Measurements from ENCODE around the gene SNRK.
A peak's percentile ranks its signal among the peaks of the same experiment; 100 is the strongest.

SNRK gene

DNA sequence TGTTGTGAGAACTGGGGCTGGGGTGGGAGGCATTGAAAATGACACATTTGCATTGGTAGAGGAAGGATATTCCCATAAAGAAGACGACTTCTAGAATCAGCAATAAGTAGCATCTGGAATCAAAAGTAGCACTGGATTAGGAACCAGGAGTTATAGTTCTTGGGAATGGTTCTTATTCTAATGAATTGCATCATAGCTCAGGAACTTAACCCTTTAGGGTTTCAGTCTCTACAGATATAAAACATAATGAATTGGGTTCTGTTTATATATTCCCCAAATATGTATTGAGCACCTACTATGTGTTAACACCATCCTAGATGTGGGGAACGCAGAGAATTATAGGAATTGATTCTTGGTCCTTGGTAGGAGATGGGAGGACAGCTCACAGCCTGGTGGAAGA is 16.3 kb upstream of the SNRK start:
- DNase-seq: no peak

DNA sequence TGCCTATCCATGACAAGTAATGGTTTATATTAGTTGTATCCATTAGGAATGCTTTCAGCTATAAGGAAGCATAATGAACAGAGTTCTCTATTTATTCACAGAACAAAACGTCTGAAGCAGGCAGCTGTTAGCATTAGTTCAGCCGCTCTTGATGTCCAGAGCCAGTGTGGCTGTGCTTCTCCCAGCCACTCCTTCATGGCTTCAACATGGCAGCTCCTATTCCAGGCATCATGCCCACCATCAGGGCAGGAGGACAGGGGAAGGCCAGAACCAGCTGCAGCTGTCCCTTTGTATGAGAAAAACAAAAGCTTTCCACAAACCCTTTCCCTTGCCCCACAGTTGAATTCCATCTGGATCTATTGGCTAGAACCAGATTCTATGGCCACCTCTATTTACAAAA is 12.9 kb upstream of the SNRK start:
- DNase-seq: no peak

DNA sequence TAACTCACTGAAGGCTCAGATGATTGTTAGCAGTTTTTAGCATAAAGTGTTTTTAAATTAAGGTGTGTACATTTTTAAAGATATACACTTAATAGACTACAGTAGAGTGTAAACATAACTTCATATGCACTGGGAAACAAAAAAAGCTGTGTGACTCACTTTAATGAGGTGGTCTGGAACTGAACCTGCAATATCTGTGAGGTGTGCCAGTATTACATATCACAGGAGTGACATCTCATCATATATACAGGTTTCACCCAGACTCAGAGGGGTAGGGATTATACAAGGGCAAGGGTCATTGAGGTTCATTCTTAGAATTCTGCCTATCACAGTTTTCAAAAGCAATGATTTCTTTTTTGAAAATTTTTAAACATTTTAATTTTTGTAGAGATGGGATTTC is 7.3 kb upstream of the SNRK start:
- DNase-seq: no peak

DNA sequence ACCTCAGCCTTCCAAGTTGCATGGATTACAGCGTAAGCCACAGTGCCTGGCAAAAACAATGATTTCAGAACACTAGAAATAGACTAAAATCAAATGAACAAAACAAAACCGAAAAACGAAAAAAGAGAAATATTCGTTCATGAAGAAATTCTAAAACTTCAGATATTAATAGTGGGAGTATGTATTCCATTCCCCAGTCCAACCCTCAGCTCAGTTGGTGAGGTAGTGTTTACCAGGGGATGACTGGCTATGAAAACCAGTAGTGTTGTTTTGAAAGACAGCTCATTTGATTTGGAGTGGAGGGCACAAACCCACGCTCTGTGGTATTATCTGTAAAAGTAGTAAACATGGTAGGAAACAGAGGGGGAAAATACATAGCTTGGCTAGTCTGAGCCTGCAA is 6.8 kb upstream of the SNRK start:
- DNase-seq: no peak

DNA sequence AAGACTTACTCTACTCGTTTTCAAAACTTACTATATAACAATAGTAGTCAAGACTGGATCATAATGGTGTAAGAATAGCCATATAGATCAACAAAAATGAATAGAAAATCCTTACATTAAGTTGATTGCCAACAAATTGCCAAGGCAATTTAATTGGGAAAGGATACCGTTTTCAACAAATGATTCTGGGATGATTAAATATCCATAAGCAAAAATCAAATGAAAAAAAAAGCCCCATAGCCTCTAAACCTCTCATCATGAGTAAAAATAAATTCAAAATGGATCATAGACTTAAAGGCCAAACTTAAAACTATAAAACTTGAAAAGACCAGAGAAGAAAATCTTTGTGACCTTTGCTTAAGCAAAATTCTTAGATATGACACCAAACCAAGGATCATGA is 5.3 kb upstream of the SNRK start:
- no peak for DNase-seq

DNA sequence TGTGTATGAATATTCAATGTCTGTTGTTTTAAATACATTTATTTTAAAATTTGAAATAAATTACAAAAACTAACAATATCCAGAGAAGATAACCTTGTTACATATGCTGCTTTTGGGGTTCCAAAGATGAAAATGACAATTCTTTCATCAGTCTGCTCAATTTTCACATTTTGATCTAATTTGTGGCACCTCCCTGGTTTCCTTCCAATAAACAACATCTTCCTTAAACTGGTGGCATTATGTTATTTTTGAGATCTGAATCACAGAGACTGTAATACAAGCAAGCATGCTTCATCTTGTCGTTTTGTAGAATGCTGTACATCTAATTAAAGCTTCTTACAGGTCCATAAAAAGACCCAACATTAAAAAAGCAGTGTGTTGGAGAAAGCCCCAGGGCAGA is 2.2 kb upstream of the SNRK start:
- DNase-seq: no peak

DNA sequence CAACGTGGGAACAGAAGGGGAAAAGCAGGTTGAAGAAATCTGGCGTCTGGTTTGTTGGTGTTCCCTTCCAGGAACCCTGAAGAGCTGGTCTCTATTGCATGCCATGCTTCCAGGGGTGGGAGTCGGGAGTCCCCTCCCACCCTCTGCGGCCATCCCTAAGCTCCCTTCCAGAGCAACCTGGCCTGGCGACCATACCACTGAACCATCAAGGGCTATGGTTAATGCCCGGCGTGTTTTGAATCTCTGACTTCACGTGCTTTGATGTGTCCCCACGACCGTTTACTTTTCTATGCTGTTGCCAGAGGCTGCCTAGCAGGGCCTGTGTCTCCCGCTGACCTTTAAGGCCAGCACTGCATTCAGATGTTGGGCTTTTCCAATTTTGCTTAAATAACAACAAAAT is 696 bp upstream of the SNRK start:
- DNase-seq: no peak

DNA sequence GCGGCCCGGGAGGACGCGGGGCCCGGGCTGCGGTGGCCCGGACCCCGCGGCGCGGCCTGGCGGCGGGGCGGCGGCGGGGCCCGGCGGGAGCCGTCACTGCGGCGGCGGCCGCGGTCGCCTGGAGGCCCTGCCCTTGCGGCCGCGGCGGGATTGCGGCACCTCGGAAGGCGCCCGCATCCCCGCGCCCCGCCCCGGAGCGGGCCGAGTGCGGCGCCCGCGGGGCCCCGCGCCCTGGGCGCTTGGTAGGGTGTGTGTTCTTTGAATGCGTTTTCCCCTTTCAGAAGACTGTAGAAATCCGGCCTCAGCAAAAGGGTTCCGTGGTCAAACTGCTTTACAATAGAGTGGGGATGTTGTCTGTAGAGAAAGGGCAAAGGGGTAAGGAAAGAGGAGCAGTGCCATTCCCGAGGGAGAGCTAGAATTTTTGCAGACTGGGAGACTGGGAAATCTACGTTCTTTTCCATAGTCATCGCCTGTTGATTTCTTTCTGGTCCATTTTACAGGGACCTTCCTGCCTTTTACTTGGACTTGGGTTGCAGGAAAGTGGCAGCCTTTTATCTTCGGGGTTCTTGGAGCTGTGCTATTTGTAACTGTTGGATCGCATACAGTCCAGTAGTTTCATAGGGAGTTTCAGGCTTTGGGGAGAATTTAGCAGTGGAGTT is 630 bp downstream of the SNRK start:
- peak; percentile 16 for DNase-seq

DNA sequence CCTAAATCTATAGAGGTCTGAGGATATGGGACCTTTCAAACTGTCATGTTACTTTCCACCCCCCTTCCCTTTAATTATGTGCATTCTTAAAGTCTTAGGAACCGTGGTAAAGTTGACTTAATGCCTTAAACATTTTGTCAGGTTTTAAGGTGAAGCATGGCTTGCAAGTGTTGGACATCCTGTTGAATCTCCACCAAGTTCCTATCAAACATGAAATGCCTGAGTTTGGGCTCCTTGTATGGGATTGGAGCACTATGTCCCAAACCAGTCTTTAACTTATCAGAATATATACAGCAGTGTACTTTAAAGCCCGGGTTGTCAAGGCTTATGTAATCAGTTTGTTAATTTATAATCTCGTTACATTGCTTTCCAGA is 1.1 kb downstream of the SNRK start:
- no peak for DNase-seq

DNA sequence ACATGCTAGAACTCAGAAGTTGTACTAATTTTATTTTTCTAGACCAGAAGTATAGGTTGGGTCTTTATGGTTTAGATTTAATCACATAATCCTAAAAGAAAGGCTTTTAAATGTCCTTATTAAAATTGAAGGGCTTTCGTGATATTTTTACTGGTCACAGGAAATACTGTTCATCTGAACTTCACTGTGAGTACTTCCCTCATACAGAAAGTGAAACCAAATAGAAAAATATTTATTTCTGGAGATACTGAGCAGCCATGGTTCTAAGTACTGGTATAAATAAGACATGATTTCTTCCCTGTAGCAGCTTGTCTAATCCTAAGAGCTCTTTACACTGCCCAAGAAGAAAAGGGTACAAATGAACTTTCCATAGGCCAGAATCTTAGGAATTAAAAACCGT is 2.0 kb downstream of the SNRK start:
- DNase-seq: no peak

DNA sequence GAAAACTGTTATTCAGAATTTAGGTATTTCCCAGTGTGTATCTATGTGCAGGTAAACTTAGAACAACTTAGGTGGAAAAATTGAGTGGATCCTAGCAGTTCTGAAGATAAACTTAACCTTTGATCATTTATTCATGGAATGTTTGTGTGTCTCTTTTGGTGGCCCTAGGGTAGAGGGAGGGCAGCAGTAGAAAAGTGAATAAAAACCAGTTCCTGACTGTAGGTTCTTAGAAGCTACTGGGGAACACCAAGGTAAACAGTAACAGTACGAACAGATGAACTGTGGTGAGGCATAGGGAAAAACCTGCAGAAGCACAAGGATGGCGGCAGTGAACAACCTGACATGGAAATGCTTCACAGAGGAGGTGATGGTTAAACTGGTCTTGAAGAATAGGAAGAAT is 2.5 kb downstream of the SNRK start:
- no peak for DNase-seq

DNA sequence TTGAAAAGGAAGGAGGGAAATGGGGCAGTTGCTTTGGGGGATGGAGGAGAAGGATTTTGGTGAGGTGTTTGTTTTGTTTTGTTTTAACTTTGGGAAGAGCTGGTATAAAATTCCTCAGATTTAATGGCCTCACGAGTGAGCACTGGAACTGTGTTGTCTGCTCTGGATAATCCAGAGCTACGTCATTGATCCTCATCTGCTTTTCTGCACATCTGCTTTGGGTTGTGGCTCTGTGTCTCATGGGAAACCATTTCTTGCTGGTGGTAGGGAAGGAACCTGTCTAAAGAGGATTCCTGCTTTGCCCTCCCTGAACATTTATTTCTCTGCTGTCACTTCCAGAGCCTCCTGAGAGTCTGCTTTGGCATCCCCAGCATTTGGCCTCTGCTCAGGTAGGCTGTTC is 3.1 kb downstream of the SNRK start:
- DNase-seq: no peak

DNA sequence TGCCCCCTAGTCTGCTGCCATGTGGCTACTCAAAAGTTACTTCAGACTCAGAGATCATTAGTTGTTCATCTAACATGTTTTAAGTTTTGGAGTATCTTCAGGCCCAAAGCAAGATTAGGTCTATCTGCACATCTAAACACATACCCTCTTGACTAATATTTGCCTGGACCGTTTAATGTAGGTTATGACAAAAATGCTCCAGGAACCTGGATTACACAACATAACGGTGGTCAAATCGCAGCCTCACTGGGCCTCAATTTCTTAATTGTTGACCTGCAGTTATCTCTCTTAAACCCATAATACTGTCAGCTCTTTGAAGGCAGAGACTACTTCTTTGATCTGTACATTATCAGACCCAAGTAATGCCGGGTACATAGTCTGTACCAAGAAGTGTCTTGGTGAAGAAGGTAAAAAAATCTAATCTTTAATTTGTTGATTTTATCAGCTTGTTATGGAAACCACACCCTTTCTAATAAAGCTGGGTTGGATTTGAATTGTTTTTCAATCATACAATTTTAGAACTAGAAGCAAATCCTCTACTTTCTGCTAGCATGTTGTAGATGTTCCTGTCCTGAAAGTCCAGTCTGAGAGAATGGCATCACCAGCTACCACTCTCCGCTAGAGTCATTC is 3.6 kb downstream of the SNRK start:
- DNase-seq: no peak

DNA sequence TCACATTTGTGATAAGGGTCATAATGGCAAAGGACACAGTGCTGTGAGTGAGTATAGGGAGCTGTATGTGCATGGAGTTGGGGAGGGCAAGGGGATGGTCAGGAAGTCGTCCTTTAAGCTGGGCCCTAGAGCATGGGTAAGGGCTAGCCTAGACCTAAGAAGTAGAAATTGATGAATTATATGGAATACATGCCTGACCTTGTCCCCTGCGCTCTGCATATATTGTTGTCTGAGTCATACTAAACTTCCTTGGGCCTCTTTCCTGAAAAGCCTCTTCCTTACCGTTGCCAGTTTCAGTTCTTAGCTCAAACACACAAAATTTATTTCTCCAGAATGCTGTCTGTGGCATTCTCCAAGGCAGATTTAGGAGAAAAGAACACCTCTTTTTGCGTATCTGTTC is 4.6 kb downstream of the SNRK start:
- DNase-seq: no peak

DNA sequence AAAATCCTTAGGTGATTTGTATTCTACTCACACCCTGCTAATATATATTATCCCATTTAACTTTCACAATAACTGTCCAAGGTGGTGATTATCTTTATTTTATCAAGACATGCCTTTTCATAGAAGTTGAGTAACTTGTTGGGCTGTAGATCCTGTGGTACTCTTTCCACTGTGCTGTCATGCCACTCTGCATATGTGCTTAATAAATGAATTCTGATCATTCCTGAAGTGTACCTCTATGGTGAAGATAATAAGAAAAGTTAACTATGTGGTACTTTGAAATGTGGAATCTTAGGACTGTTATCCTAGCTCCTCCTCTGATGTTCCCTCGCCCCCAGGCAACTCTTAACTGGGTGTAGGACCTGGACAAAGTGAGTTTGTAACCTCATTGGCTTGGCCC is 5.2 kb downstream of the SNRK start:
- DNase-seq: no peak

DNA sequence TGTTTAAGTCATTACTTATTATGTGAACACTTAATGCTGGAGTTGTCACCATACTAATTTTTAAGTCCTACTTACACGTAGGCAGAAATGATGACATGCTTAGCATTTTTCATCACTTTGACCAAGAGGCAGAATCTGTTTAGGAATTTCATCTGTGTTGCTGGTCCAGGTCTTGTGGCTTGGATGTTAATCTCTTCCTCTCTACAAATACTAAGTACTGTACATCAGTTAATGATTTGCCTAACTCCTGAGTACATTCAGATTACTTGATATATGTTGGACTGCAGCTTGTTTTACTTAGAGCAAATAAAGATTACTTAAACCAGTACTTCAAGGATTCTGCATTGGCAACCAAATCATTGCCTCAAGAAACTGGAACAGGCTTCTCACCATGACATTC is 8.6 kb downstream of the SNRK start:
- DNase-seq: no peak

DNA sequence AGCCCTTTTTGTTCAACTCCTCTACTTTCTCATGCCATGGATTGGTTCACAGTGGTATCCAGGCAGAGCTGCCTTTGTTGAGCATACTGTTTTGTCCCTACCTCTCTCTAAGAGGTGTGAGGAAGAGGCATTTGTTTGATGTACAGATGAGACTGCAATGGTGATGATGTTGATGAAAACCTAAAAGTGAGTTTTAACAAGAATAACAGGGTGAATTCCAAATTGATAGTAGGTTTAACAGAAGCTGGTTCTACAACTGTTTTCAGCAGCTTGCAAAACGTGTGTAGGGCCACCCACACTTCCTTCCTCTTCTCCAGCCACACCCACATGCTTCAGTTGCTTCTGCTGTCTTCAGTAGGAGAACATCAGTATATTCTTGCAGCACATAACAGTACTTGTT is 10.2 kb downstream of the SNRK start:
- DNase-seq: no peak

DNA sequence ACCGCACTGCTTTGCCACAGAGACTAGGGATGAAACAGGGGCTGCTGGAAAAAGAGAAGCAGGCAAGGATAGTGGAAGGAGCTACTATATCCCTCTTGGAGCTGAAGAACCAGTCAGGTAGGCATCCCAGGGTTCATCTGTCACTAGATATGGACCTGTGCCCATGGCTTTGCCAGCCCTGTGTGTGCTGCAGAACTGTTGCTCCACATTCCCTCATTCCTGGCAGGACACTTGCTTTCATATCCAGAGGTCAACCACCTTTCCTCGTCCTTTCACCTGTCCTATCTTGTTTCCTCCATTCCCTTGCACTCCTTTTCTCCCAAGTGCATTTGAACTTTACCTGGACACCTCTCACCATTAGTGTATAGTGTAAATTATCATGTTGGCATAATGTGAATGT is 12.0 kb downstream of the SNRK start:
- no peak for DNase-seq

DNA sequence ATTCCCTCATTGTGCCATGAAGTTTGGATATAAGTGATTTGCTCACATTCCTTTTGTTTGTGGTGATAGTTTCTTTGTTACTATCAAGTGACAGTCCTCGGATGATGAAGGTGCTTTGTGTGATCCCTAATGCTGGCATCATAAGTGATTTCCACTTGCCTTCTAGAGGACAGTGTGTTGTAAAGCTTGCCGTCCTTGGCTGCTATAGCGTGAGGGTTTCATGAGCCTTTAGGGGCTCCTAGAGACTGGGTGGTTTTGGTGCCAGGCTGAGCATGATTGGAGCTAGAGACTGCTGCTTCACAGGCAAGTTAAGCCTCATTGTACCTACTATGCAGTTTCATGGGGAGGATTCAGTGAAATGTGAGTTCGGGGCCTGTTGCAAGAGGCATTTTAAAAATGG is 12.4 kb downstream of the SNRK start:
- no peak for DNase-seq

DNA sequence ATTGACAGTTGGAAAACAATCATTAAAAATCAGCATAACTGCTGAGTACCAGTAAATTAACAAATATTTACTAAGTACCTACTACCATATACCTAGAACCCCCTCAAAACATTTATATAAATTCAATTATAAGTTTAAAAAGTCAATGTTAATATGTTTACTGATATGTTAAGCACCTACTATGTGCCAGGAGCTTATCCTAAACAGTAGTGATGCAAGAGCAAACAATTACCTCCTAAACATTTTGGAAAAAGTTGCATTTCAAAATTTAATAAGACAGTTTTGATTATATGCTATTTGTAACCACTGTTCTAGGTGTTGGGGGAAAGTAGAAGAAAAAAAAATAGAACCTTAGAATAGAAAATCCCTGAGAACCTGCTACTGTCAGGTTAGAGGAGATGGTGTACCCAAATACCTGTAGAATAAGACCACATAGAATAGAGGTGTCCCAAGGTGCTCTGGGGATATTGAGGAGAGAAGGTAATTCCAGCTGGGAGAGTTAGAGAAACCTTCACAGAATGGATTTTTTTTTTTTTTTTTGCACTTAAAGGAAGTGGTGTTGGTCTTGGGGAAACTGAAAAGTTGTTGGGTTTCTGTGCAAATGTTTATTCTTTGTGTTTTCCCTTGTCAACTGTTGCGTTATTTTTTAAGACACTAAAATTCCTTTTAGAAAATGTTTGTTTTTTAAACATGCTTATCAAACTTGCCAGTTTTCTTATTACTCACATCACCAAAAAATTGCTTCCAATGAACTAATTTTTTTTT is 16.0 kb downstream of the SNRK start:
- DNase-seq: no peak

DNA sequence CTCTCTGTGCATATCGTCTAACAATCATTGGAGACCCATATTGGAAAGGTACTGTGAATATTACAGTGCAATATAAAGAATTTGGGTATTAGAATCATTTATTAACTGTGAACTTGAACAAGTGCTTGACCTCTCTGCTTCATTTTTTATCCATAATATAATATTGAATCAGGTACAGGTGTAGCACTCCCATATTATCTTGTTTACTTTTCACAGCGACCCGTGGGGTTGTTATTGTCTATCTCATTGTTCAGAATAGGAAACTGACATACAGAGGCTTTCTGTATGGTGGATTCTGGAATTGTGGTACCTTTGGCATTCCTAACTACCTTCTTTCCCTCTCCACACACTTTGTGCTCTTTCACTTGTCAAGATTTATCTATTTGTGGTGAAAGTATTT is 17.8 kb downstream of the SNRK start:
- DNase-seq: no peak

DNA sequence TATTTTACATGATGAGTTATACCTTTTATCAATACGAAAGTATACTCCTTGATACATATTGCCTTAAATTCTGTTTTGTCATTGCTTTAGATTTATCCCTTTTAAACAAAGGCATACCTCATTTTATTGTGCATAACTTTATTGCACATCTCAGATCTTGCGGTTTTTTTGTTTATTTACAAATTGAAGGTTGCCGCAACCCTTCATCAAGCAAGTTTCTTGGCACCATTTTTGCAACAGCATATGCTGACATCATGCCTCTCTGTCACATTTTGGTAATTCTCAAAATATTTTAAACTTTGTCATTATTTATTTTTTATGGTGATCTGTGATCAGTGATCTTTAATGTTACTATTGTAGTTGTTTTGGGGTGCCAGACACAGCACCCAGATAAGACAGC is 20.9 kb downstream of the SNRK start:
- no peak for DNase-seq

DNA sequence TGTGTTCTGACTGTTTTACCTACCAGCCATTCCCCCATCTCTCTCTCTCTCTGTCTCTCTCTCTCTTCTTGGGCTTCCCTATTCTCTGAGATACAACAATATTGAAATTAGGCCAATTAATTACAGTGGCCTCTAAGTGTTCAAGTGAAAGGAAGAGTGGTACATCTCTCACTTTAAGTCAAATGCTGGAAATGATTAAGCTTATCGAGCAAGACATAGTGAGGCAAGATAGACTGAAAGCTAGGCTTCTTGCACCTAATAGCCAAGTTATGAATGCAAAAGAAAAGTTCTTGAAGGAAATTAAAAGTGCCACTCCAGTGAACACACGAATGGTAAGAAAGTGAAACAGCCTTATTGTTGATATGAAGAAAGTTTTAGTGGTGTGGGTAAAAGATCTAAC is 21.3 kb downstream of the SNRK start:
- DNase-seq: no peak
